Thoracic aorta (tissue), 2 donors: Measurements from ENCODE around the gene TBC1D2. TPM values are rescaled to one million over a fixed set of nuclear protein-coding genes. Genes with fewer than 3 reads are reported as not detected.

ENCODE experiments used
- ATAC-seq: fragments of 150-250 bp; one replicate; pipeline ENCODE4 v1.8.0; 2017; ENCODE audit warnings: low read depth; ENCODE audit not compliant: insufficient number of reproducible peaks, low FRiP score
- DNase-seq: peaks from one replicate; pipeline ENCODE4 v3.0.0-alpha.2; 2020; ENCODE audit warnings: low spot score
- H3K27ac ChIP-seq, 2 donors: fragments of 200-600 bp; sonication (generic); 1 replicate in 1 of 2; 2 replicates in 1 of 2; pipeline ENCODE4 v1.5.1; 2016; ENCODE audit warnings: mild to moderate bottlenecking in 2 of 2, moderate library complexity in 2 of 2
- H3K27me3 ChIP-seq: fragments of 200-600 bp; sonication (generic); replicated peaks from 2 replicates; pipeline ENCODE4 v1.6.0; 2016; ENCODE audit warnings: mild to moderate bottlenecking; ENCODE audit not compliant: insufficient read depth
- H3K36me3 ChIP-seq: fragments of 200-600 bp; sonication (generic); one replicate; pipeline ENCODE4 v1.5.1; 2016
- H3K4me1 ChIP-seq, 2 donors: fragments of 200-600 bp; sonication (generic); 1 replicate in 1 of 2; 2 replicates in 1 of 2; pipeline versions ENCODE4 v1.5.1 to v1.6.0; 2016; ENCODE audit warnings: low read depth in 2 of 2, mild to moderate bottlenecking in 1 of 2; ENCODE audit not compliant: control insufficient read depth in 1 of 2
- H3K4me3 ChIP-seq: fragments of 200-600 bp; sonication (generic); 2 replicates; pipeline ENCODE4 v1.5.1; 2016; ENCODE audit warnings: mild to moderate bottlenecking
- H3K9me3 ChIP-seq: fragments of 200-600 bp; sonication (generic); 2 replicates; pipeline ENCODE4 v1.5.1; 2016
- total RNA-seq, 2 donors: library from RNA; depleted of rRNA; stranded (reverse); fragments of >200 nt; gene quantifications; one replicate each; pipeline versions ENCODE4 v1.1.0 to v1.2.3, GENCODE V29; 2016
- TF ChIP-seq, protein P1 (sequence below): fragments of 200-600 bp; sonication (generic); IDR thresholded peaks from one replicate; pipeline ENCODE4 v1.5.1; 2019; ENCODE audit warnings: antibody characterized with exemption

Gene TBC1D2
- total RNA-seq, 2 donors from 2014 or later: 22.3 to 23.7 TPM

DNA sequence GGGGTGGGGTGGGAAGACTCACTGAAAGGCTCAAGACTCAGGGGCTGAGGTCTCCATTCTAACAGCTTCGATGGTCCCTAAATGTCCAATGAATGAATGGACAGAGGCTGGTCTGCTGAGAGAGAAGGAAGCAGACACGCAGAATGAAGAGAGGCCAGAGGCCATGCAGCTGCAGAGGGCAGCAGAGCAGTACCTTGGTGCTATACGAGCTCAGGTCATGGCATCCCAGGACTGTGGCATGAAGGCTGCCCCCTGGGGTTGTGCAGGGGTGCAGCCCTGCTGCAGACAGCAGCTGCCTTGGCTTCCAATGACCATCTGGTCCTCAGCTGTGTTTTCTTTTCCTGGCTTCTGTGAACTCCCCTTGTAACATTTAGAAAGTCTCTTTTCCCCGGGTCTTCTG lies 47.8 kb downstream of the TBC1D2 start:
- no peak overlapping the region for H3K4me3 ChIP-seq
- no peak overlapping the region for H3K27ac ChIP-seq
- no peaks in the 10 kb centered on the region for H3K27me3 ChIP-seq
- no peak for DNase-seq
- H3K36me3 ChIP-seq: peaks cover 5% of the 10 kb centered on the region
- no peaks in the 10 kb centered on the region for H3K4me1 ChIP-seq
- no peaks in the 10 kb centered on the region for H3K9me3 ChIP-seq
- TF ChIP-seq, protein P1, sequence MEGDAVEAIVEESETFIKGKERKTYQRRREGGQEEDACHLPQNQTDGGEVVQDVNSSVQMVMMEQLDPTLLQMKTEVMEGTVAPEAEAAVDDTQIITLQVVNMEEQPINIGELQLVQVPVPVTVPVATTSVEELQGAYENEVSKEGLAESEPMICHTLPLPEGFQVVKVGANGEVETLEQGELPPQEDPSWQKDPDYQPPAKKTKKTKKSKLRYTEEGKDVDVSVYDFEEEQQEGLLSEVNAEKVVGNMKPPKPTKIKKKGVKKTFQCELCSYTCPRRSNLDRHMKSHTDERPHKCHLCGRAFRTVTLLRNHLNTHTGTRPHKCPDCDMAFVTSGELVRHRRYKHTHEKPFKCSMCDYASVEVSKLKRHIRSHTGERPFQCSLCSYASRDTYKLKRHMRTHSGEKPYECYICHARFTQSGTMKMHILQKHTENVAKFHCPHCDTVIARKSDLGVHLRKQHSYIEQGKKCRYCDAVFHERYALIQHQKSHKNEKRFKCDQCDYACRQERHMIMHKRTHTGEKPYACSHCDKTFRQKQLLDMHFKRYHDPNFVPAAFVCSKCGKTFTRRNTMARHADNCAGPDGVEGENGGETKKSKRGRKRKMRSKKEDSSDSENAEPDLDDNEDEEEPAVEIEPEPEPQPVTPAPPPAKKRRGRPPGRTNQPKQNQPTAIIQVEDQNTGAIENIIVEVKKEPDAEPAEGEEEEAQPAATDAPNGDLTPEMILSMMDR: no peak
- ATAC-seq: no peak

DNA sequence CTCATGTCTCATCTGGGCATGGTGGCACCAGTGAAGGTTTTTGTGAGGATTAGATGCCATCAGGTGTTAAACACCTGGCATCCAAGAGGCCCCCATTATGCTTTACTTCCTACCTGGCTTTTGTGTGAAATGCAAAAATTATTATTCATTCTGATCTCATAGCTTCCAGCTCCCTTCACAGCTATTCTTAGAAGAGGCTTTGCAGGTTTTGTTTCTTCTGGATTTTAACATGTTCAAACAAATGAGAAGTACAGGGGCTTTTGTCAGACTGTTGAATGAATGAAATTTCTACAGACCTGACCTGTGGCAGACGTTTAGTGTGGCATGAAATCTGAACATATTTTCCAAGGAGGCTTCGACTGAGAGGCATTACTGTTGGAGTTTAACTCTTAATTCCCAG lies 48.7 kb downstream of the TBC1D2 start:
- H3K27ac ChIP-seq: no peak overlapping the region
- no peaks in the 10 kb centered on the region for H3K9me3 ChIP-seq
- no peaks in the 10 kb centered on the region for H3K4me1 ChIP-seq
- peaks cover 4% of the 10 kb centered on the region for H3K36me3 ChIP-seq
- no peak overlapping the region for H3K4me3 ChIP-seq
- DNase-seq (no peak), ATAC-seq (no peak)
- H3K27me3 ChIP-seq: no peaks in the 10 kb centered on the region
- TF ChIP-seq, protein P1: no peak

DNA sequence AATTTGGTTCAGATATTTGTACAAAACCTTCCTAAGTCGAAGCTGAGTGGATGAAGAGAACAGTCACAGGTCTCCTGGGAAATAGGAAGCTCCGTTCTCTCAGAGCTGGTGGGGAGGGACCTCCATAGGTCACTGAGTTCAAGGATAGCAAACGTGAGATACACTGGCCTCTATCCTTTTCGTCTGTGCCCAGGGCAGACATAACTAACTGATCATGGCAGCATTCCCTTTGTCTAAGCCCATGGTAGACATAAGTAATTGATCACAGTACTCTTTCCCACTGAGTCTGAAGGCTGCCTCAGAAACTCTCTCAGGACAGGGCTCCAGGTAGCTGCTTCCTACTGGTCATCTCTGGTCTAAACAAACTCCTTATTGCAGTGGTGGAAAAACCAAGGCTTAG lies 50.8 kb downstream of the TBC1D2 start:
- TF ChIP-seq, protein P1: no peak
- no peaks in the 10 kb centered on the region for H3K4me1 ChIP-seq
- no peak for ATAC-seq

DNA sequence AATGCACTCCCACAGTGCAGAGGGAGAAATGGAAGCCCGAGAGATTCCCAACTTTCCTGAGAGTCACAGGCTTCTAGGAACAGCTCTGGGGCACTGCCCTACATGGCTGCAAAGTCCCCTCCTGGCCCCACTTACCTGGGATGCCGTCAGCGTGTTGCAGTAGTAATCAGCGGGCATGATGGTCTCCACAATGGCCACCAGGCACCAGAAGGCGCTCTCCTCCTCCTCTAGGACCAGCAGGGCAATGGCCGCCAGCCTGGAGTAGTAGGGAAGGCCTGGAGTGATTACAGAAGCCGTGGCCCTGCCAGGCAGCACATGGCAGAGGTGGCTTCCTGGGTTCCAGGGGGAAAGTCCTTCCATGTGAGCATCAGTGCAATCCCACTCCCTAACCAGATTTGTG lies 52.3 kb downstream of the TBC1D2 start:
- H3K4me1 ChIP-seq: no peaks in the 10 kb centered on the region
- H3K36me3 ChIP-seq: no peaks in the 10 kb centered on the region
- no peak overlapping the region for H3K27ac ChIP-seq
- TF ChIP-seq, protein P1: no peak
- H3K9me3 ChIP-seq: no peaks in the 10 kb centered on the region
- no peak overlapping the region for H3K4me3 ChIP-seq
- no peaks in the 10 kb centered on the region for H3K27me3 ChIP-seq
- DNase-seq (no peak), ATAC-seq (no peak)

More for the DNA sequence above, 50.8 kb downstream of the TBC1D2 start:
- no peak for DNase-seq
- Histone ChIP-seq H3K4me3 (no peak overlapping the region), H3K9me3 (no peaks in the 10 kb centered on the region), H3K27me3 (no peaks in the 10 kb centered on the region), H3K27ac (no peak overlapping the region), H3K36me3 (no peaks in the 10 kb centered on the region)

DNA sequence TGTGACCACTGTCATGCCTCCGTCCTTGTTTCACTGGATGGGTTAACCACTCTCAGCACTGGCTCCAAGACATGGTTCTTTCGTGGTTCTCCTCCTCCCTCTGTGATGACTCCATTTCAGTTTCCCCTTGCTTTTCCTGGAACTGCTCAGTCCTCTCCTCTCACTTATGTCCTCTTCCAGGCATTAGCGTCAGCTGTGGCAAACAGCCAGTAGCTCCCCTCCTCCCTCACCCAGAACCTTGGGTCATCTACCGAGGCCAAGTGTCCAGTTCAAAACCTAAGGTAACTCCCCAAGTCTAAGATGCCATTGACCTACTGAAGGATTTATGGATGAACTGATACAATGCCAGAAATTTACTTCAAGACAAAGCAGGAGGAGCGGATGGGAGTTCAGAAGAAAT lies 53.2 kb downstream of the TBC1D2 start:
- TF ChIP-seq, protein P1: no peak
- Histone ChIP-seq H3K4me3 (no peak overlapping the region), H3K36me3 (no peaks in the 10 kb centered on the region), H3K9me3 (no peaks in the 10 kb centered on the region), H3K4me1 (no peaks in the 10 kb centered on the region), H3K27ac (no peak overlapping the region), H3K27me3 (no peaks in the 10 kb centered on the region)
- DNase-seq (no peak), ATAC-seq (no peak)
